Dermis microvascular lymphatic vessel endothelial cell (primary cell): Measurements from ENCODE around the gene CNST. TPM values are rescaled to one million over a fixed set of nuclear protein-coding genes. Genes with fewer than 3 reads are reported as not detected.
"Not testable (repeated sequence)": the region's sequence is repeated elsewhere in the genome, so short reads cannot be mapped to it uniquely, and the experiment has no call there.

Source experiments
- DNase-seq, 2 donors: peaks; one replicate each; pipeline versions ENCODE4 v3.0.0 to v3.0.0-alpha.2; 2010; ENCODE audit warnings: low read depth in 2 of 2
- total RNA-seq: library from RNA; depleted of rRNA; stranded (reverse); fragments of >200 nt; gene quantifications from 2 replicates; pipeline ENCODE4 v1.2.1, GENCODE V29; 2014

CNST gene
- total RNA-seq, 1 donor from 2014 or later, result 15.9 TPM

GRCh38 chr1:246617768-246618167, 51.5 kb downstream of the CNST start:
- no peak for DNase-seq

GRCh38 chr1:246618240-246618808, 52.1 kb downstream of the CNST start:
- DNase-seq, result no peak

- no peak for DNase-seq
These were observed 55.9 kb downstream of the CNST start for GRCh38 chr1:246622035-246622652.

- DNase-seq, result no peak
These were observed 57.8 kb downstream of the CNST start for GRCh38 chr1:246624091-246624490.

- no peak for DNase-seq
These were observed 62.8 kb downstream of the CNST start for GRCh38 chr1:246629030-246629429.

- no peak for DNase-seq
These were observed 63.7 kb downstream of the CNST start for GRCh38 chr1:246629976-246630375.

- DNase-seq, result no peak
These were observed 65.2 kb downstream of the CNST start for GRCh38 chr1:246631426-246631825.

- no peak for DNase-seq
These were observed 66.3 kb downstream of the CNST start for GRCh38 chr1:246632281-246633168.

GRCh38 chr1:246634659-246635058, 68.4 kb downstream of the CNST start:
- not testable (repeated sequence) for DNase-seq

- DNase-seq, result no peak
These were observed 72.8 kb downstream of the CNST start for GRCh38 chr1:246638941-246639655.

- no peak for DNase-seq
These were observed 73.5 kb downstream of the CNST start for GRCh38 chr1:246639732-246640131.

- no peak for DNase-seq
These were observed 74.5 kb downstream of the CNST start for GRCh38 chr1:246640747-246641146.

- DNase-seq, result no peak
These were observed 75.1 kb downstream of the CNST start for GRCh38 chr1:246641394-246641793.

- no peak for DNase-seq
These were observed 76.5 kb downstream of the CNST start for GRCh38 chr1:246642719-246643118.

- peak in 1 of 2 donors; percentile 39 for DNase-seq
These were observed 80.9 kb downstream of the CNST start for GRCh38 chr1:246647113-246647512.

GRCh38 chr1:246647513-246647912, 81.3 kb downstream of the CNST start:
- no peak for DNase-seq

GRCh38 chr1:246651012-246651695, 84.9 kb downstream of the CNST start:
- peak in 1 of 2 donors; percentile 10 for DNase-seq

GRCh38 chr1:246658567-246658966, 92.3 kb downstream of the CNST start:
- DNase-seq, result no peak

GRCh38 chr1:246659594-246660140, 93.4 kb downstream of the CNST start:
- DNase-seq, result no peak

GRCh38 chr1:246661451-246661850, 95.2 kb downstream of the CNST start:
- no peak for DNase-seq

- no peak for DNase-seq
These were observed 101.5 kb downstream of the CNST start for GRCh38 chr1:246667773-246668172.
